OCI-LY3 (cell line): Measurements from ENCODE around the gene ARID3A.

Experiments used
- EZH2phosphoT487 ChIP-seq: fragments of 200-600 bp; shearing (Covaris generic); IDR thresholded peaks from 2 replicates; pipeline ENCODE4 v1.6.1; 2018; ENCODE audit warnings: antibody characterized with exemption, mixed run types, low read depth
- TF ChIP-seq, protein P1 (sequence below): fragments of 200-600, 300-600 bp; sonication (generic); IDR thresholded peaks from 2 replicates; pipeline ENCODE4 v1.5.1; 2014; ENCODE audit warnings: antibody characterized with exemption, low read length, low read depth

DNA sequence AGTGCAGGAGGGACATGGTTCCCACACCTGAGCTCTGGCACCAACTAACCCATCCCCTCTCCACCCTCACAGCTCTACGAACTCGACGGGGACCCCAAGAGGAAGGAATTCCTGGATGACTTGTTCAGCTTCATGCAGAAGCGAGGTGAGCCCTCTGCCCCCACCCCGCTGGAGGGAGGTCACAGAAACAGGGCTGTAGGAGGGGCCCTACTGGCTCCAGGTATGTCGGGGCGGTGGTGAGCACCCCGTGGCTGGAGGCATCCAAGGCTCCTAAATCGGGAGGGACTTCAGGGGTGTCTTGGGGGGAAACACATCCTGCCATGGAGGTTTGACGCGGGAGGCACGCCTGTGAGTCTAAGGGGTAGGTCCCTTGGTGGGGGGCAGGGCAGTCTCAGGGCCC is 34.2 kb downstream of the ARID3A start:
- TF ChIP-seq, protein P1, sequence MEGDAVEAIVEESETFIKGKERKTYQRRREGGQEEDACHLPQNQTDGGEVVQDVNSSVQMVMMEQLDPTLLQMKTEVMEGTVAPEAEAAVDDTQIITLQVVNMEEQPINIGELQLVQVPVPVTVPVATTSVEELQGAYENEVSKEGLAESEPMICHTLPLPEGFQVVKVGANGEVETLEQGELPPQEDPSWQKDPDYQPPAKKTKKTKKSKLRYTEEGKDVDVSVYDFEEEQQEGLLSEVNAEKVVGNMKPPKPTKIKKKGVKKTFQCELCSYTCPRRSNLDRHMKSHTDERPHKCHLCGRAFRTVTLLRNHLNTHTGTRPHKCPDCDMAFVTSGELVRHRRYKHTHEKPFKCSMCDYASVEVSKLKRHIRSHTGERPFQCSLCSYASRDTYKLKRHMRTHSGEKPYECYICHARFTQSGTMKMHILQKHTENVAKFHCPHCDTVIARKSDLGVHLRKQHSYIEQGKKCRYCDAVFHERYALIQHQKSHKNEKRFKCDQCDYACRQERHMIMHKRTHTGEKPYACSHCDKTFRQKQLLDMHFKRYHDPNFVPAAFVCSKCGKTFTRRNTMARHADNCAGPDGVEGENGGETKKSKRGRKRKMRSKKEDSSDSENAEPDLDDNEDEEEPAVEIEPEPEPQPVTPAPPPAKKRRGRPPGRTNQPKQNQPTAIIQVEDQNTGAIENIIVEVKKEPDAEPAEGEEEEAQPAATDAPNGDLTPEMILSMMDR: no peak
- no peak for TF ChIP-seq EZH2phosphoT487
